CD8-positive, alpha-beta memory T cell (primary cell): ENCODE measurements around the gene ALPK3. TPM values are rescaled to one million over a fixed set of nuclear protein-coding genes. Genes with fewer than 3 reads are reported as not detected.

Experiments
- CTCF ChIA-PET: fragments of 350-600 bp; sonication (Branson Sonifier 250); formaldehyde crosslinking; loops from one replicate; lab custom pipeline; 2021; ENCODE audit warnings: antibody characterized with exemption; lab: Charles Lee
- POLR2A ChIA-PET: fragments of 350-600 bp; sonication (Branson Sonifier 250); formaldehyde crosslinking; loops from one replicate; lab custom pipeline; 2021; ENCODE audit warnings: antibody characterized with exemption; lab: Charles Lee
- DNase-seq, 5 donors: peaks; one replicate each; pipeline versions ENCODE4 v3.0.0 to v3.0.0-alpha.2; 2020 to 2022; ENCODE audit warnings: mixed read lengths in 1 of 5
- H3K27ac ChIP-seq: one replicate; pipeline ENCODE4 v1.7.0; 2013; ENCODE audit warnings: low read depth, mild to moderate bottlenecking, low read length, moderate library complexity
- H3K27me3 ChIP-seq: 2 replicates; pipeline ENCODE4 v1.7.0; 2013; ENCODE audit warnings: low read length, mild to moderate bottlenecking; ENCODE audit not compliant: insufficient read depth, poor library complexity, severe bottlenecking
- H3K36me3 ChIP-seq: 2 replicates; pipeline ENCODE4 v1.7.0; 2013; ENCODE audit warnings: mild to moderate bottlenecking, low read length, moderate library complexity; ENCODE audit not compliant: insufficient read depth
- H3K4me1 ChIP-seq: 2 replicates; pipeline ENCODE4 v1.7.0; 2013; ENCODE audit warnings: mild to moderate bottlenecking, low read length, moderate library complexity; ENCODE audit not compliant: insufficient read depth
- H3K4me3 ChIP-seq: 2 replicates; pipeline ENCODE4 v1.7.0; 2013; ENCODE audit warnings: mild to moderate bottlenecking, low read length
- H3K9me3 ChIP-seq: 2 replicates; pipeline ENCODE4 v1.7.0; 2013; ENCODE audit warnings: mild to moderate bottlenecking, low read length
- H3K27ac Mint-ChIP-seq, 8 donors: one replicate each; pipeline ENCODE4 v1.8.0; 2020 to 2021; ENCODE audit warnings: mixed read lengths in 8 of 8, mild to moderate bottlenecking in 6 of 8, inconsistent platforms in 3 of 8, moderate library complexity in 3 of 8
- H3K27me3 Mint-ChIP-seq, 2 donors: one replicate each; pipeline ENCODE4 v1.8.0; 2020 to 2021; ENCODE audit warnings: mixed read lengths in 2 of 2, mild to moderate bottlenecking in 1 of 2, moderate library complexity in 1 of 2
- H3K36me3 Mint-ChIP-seq, 3 donors: one replicate each; pipeline ENCODE4 v1.8.0; 2020 to 2021; ENCODE audit warnings: mixed read lengths in 3 of 3, inconsistent platforms in 1 of 3, mild to moderate bottlenecking in 1 of 3
- H3K4me1 Mint-ChIP-seq, 3 donors: one replicate each; pipeline ENCODE4 v1.8.0; 2020 to 2021; ENCODE audit warnings: mixed read lengths in 3 of 3, inconsistent platforms in 1 of 3, mild to moderate bottlenecking in 1 of 3
- H3K4me3 Mint-ChIP-seq, 7 donors: one replicate each; pipeline ENCODE4 v1.8.0; 2020 to 2021; ENCODE audit warnings: mixed read lengths in 7 of 7, mild to moderate bottlenecking in 6 of 7, moderate library complexity in 4 of 7, inconsistent platforms in 2 of 7
- H3K9me3 Mint-ChIP-seq, 5 donors: one replicate each; pipeline ENCODE4 v1.8.0; 2020 to 2022; ENCODE audit warnings: mixed read lengths in 5 of 5, mild to moderate bottlenecking in 3 of 5, moderate library complexity in 2 of 5, inconsistent platforms in 1 of 5
- polyA plus RNA-seq: library from polyadenylated mRNA; unstranded; fragments of 300-500 nt; fragmentation: Illumina TruSeq; gene quantifications from one replicate; pipeline ENCODE4 v1.2.3, GENCODE V29; 2021
- total RNA-seq, 2 experiments: library from RNA; stranded (reverse); gene quantifications; one replicate each; pipeline ENCODE4 v1.2.3, GENCODE V29; 2021

ALPK3 gene
- total and polyA plus RNA-seq, 3 experiments from 2014 or later, result 0.03 to 0.18 (median 0.07) TPM

DNA sequence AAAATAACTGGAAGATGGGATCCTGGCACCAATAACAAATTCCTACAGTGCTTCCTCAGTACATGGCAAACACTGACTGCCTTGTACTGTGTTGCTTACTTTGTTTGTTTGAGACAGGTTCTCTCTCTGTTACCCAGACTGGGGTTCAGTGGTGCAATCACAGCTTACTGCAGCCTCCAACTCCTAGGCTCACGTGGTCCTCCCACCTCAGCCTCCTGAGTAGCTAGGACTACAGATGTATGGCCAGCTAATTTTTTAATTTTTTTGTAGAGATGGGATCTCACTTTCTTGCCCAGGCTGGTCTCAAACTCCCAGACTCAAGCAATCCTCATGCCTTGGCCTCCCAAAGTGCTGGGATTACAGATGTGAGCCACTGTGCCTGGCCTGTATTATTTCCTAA, 3.7 kb upstream of the ALPK3 start:
- Mint-ChIP-seq H3K4me1 (peaks cover 5 to 10% (median 10%) of the 10 kb centered on the region in 3 donors), H3K27me3 (peaks cover 9 to 18% of the 10 kb centered on the region in 2 donors), H3K27ac (no peak overlapping the region), H3K36me3 (peaks cover 0 to 2% (median 0%) of the 10 kb centered on the region in 3 donors), H3K9me3 (no peaks in the 10 kb centered on the region), H3K4me3 (no peak overlapping the region)
- POLR2A ChIA-PET, result no interaction called here
- Histone ChIP-seq H3K36me3 (no peaks in the 10 kb centered on the region), H3K27ac (no peak overlapping the region), H3K4me3 (no peak overlapping the region), H3K9me3 (no peaks in the 10 kb centered on the region), H3K4me1 (peaks cover 7% of the 10 kb centered on the region), H3K27me3 (no peaks in the 10 kb centered on the region)
- CTCF ChIA-PET, result no interaction called here
- no peak for DNase-seq

DNA sequence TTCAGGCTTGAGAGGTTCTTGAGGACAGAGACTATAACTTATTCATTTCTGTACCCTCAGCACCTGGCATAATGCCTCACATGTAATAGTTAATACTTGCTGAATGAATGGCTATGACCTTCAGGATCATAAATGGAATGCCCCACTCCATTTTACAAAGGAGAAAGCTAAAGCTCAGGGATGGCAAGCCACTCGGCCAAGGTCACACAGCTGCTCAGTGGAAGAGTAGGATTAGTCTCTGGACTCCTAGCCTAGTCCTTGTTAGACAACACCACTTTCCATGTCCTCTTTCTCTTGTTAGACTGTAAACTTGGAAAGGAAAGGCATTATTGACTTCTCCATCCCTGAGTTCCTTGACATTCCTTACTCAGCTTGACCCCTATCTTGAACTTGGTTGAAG, 3.2 kb upstream of the ALPK3 start:
- Mint-ChIP-seq H3K4me3 (no peak overlapping the region), H3K27me3 (peaks cover 9 to 18% of the 10 kb centered on the region in 2 donors), H3K9me3 (no peaks in the 10 kb centered on the region), H3K36me3 (peaks cover 0 to 2% (median 0%) of the 10 kb centered on the region in 3 donors), H3K4me1 (peaks cover 5 to 11% (median 10%) of the 10 kb centered on the region in 3 donors), H3K27ac (peak overlapping the region in 1 of 8 donors; percentile 19)
- no peaks in the 10 kb centered on the region for H3K27me3 ChIP-seq
- H3K4me3 ChIP-seq, result no peak overlapping the region
- POLR2A ChIA-PET, result no interaction called here
- DNase-seq, result no peak
- H3K9me3 ChIP-seq, result no peaks in the 10 kb centered on the region
- peaks cover 8% of the 10 kb centered on the region for H3K4me1 ChIP-seq
- no peaks in the 10 kb centered on the region for H3K36me3 ChIP-seq
- CTCF ChIA-PET, result no interaction called here
- no peak overlapping the region for H3K27ac ChIP-seq

DNA sequence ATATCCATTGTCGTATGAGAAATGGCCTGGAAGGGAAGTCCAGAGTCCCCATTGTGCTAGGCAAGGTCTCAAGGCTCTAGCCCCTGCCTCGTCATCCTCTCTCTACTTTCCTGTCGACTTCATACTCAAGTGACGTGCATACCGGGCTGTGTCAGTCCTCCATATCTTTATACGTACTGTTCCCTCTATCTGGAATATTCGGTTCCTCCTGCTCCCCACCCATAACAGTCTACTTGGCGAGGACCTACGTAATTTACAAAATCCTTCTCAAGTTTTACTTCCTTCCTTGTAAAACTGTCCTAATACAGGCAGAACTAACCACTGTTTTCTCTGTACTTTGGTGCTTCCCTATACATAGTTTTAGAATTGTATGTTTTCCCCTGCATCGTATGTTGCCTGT, 2.2 kb upstream of the ALPK3 start:
- CTCF ChIA-PET, result no interaction called here
- Histone ChIP-seq H3K4me3 (no peak overlapping the region), H3K9me3 (no peaks in the 10 kb centered on the region), H3K4me1 (peaks cover 8% of the 10 kb centered on the region), H3K27me3 (no peaks in the 10 kb centered on the region), H3K36me3 (no peaks in the 10 kb centered on the region), H3K27ac (no peak overlapping the region)
- POLR2A ChIA-PET, result no interaction called here
- H3K36me3 Mint-ChIP-seq, result peaks cover 0 to 2% (median 0%) of the 10 kb centered on the region in 3 donors
- DNase-seq, result no peak
- no peak overlapping the region for H3K4me3 Mint-ChIP-seq
- H3K9me3 Mint-ChIP-seq, result no peaks in the 10 kb centered on the region
- H3K27ac Mint-ChIP-seq, result peak overlapping the region in 1 of 8 donors; percentile 39
- peaks cover 5 to 11% (median 10%) of the 10 kb centered on the region in 3 donors for H3K4me1 Mint-ChIP-seq
- peaks cover 9 to 18% of the 10 kb centered on the region in 2 donors for H3K27me3 Mint-ChIP-seq

DNA sequence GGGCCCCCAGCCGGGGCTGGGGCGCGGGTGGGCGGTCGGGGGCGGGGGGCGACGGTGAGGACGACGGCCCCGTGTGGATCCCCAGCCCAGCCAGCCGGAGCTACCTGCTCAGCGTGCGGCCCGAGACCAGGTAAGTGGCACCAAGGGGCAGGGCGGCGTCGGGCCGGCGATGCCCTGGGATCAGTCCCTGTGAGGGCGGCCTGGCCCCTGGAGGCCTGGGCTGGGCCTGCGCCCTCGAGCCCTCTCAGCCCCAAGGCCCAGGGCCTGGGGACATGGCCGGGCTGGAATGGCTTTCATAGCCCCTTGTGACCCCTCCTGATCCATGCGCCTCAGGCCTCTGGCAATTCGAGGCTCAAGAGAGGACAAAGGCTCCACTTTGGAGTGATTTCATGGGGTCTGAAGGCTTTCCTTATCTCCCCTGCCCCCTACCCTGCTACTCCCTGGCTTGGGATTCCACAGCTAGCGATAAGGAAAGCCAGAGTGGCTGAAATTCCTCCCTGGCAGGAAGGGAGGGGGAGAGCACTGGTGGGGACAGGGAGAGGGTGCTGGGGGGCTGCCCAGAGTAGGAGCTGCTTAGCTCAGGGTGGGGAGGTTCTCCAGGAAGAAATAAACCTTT, 418 bp downstream of the ALPK3 start:
- no peak overlapping the region for H3K4me3 ChIP-seq
- H3K4me1 Mint-ChIP-seq, result peaks cover 5 to 11% (median 10%) of the 10 kb centered on the region in 3 donors
- H3K4me1 ChIP-seq, result peaks cover 8% of the 10 kb centered on the region
- H3K9me3 Mint-ChIP-seq, result no peaks in the 10 kb centered on the region
- peaks cover 11 to 18% of the 10 kb centered on the region in 2 donors for H3K27me3 Mint-ChIP-seq
- POLR2A ChIA-PET, result no interaction called here
- no peaks in the 10 kb centered on the region for H3K36me3 Mint-ChIP-seq
- no peak overlapping the region for H3K27ac ChIP-seq
- CTCF ChIA-PET, result no interaction called here
- no peak for DNase-seq
- no peak overlapping the region for H3K27ac Mint-ChIP-seq
- H3K9me3 ChIP-seq, result no peaks in the 10 kb centered on the region
- no peaks in the 10 kb centered on the region for H3K27me3 ChIP-seq
- no peak overlapping the region for H3K4me3 Mint-ChIP-seq
- H3K36me3 ChIP-seq, result no peaks in the 10 kb centered on the region

DNA sequence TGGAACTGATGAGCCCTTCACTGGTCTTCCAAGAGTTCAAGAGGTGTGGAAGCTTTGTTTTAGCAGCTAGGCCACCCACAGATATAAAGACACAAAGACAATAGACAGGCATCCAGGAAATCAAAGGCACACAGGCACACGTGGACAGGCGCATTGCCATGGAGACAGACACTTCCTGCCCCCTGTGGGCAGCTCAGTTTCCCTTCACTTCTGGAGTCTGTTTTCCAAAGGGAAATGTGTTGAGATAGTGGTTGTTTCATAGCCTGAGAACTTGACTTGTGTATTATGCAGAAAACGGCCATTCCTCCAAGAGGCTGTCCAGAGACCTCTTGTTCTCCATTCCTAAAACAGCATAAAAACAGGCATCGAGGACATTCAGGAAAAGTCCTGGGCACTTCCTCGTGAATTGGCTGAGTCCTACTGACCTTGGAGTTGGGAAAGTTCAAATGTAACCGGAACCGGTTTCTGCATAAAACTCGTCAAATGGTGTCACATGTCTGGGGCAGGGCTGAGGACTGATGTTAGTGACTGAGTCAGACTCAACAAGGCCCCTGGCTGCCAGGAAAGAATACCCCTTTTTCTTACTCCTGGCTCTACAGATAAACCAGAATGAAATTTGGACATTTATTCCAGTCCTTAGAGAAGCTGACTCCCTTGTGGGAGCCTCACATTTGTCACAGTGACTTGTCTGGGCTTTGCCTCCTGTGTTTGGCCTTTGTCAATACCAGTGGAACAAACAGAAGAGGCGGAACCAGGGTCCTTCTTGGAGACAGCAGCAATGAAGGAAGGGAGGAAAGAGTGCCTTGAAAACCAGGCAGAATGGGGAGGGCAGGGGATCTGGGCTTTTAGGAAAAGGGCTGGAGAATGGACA, 1.3 kb downstream of the ALPK3 start:
- H3K27me3 Mint-ChIP-seq, result peaks cover 11 to 18% of the 10 kb centered on the region in 2 donors
- POLR2A ChIA-PET, result no interaction called here

DNA sequence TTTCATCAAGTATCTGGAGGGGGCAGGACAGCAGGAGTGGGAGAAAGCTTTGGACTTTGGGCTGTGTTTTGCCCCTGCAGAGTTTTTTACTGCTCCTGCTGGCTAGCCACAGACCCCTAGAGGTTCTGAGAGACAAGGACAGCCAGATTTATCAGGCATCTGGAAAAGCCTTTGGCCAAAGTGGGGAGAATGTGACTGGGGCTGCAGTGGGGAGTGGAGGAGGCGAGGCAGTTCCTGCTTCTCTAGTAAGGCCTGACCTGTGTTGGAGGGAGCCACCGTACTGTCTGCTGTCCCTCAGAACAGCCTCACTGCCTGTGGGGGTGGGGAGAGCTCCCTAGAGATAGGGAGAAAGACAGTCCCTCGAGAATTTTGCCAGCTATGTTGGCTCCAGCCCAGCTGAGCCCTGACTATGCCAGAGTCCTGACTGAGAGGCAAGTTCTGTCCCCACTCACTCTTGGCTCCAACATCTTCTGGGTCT, 2.2 kb downstream of the ALPK3 start:
- no peaks in the 10 kb centered on the region for H3K9me3 Mint-ChIP-seq
- Histone ChIP-seq H3K27me3 (no peaks in the 10 kb centered on the region), H3K27ac (peak overlapping the region; percentile 4), H3K36me3 (no peaks in the 10 kb centered on the region), H3K4me3 (no peak overlapping the region), H3K9me3 (no peaks in the 10 kb centered on the region), H3K4me1 (peaks cover 8% of the 10 kb centered on the region)
- H3K4me1 Mint-ChIP-seq, result peaks cover 5 to 11% (median 10%) of the 10 kb centered on the region in 3 donors
- H3K4me3 Mint-ChIP-seq, result no peak overlapping the region
- no peak for DNase-seq
- ChIA-PET POLR2A (no interaction called here), CTCF (no interaction called here)
- peaks cover 11 to 18% of the 10 kb centered on the region in 2 donors for H3K27me3 Mint-ChIP-seq
- H3K36me3 Mint-ChIP-seq, result no peaks in the 10 kb centered on the region
- H3K27ac Mint-ChIP-seq, result peak overlapping the region in 2 of 8 donors; percentile 13 to 76

More for the DNA sequence above, 1.3 kb downstream of the ALPK3 start:
- Mint-ChIP-seq H3K36me3 (no peaks in the 10 kb centered on the region), H3K4me1 (peaks cover 5 to 11% (median 10%) of the 10 kb centered on the region in 3 donors), H3K27ac (peak overlapping the region in 3 of 8 donors; percentile 29 to 70 (median 62)), H3K9me3 (no peaks in the 10 kb centered on the region), H3K4me3 (no peak overlapping the region)
- no peaks in the 10 kb centered on the region for H3K27me3 ChIP-seq
- peaks cover 8% of the 10 kb centered on the region for H3K4me1 ChIP-seq
- peak overlapping the region; percentile 4 for H3K27ac ChIP-seq
- CTCF ChIA-PET, result no interaction called here
- H3K36me3 ChIP-seq, result no peaks in the 10 kb centered on the region
- no peak overlapping the region for H3K4me3 ChIP-seq
- DNase-seq, result peak in 1 of 5 donors; percentile 11
- no peaks in the 10 kb centered on the region for H3K9me3 ChIP-seq

DNA sequence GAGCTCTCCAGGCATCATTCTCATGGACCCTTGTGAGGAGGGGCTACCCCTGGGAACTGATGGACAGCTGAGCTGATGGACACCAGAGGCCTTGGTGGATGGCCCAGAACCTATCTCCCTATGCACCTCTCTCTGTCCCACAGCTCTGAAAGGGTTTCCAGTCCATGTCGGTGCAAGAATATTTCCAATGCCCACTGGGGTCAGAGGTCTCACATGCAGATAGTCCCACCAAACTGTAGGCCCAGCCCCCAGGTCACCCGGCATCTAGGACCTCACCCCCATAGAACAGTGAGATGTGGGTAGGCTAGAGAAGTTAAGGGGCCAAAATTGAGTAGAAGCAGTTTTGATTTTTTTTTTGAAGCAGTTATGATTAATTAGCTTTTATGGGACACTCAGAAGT, 2.6 kb downstream of the ALPK3 start:
- H3K27ac Mint-ChIP-seq, result no peak overlapping the region
- no peak overlapping the region for H3K4me3 Mint-ChIP-seq
- no peaks in the 10 kb centered on the region for H3K9me3 Mint-ChIP-seq
- CTCF ChIA-PET, result no interaction called here
- H3K36me3 Mint-ChIP-seq, result no peaks in the 10 kb centered on the region
- no peak for DNase-seq
- Histone ChIP-seq H3K36me3 (no peaks in the 10 kb centered on the region), H3K9me3 (no peaks in the 10 kb centered on the region), H3K4me1 (peaks cover 8% of the 10 kb centered on the region), H3K4me3 (no peak overlapping the region), H3K27ac (no peak overlapping the region), H3K27me3 (no peaks in the 10 kb centered on the region)
- H3K4me1 Mint-ChIP-seq, result peaks cover 5 to 11% (median 10%) of the 10 kb centered on the region in 3 donors
- H3K27me3 Mint-ChIP-seq, result peaks cover 11 to 18% of the 10 kb centered on the region in 2 donors
- POLR2A ChIA-PET, result no interaction called here

DNA sequence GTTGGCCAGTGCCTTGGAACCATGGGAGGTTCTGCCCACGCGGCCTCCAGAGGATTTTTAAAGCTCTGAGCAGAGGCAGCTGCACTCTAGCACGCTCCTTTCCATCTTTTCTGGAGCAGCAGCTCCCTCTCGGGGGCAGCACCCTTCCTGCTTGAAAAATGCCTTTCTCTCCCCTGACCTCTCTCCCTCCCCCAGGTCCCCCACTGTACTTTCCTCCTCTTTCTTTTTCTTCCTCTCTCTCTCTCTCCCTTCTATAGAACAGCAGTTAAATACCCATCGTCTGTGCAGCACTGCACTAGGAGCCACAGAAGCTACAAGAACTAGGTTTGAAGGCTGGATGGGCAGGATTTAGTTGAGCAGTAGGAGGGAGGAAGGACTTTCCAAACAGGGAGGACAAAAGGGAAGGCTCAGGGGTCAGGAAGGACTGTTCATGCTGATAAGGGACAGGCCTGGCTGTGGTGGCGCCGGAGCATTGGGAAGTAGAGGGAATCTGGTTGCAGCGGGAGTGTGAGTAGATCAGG, 4.4 kb downstream of the ALPK3 start:
- ChIA-PET CTCF (interaction anchor here (0.9 to 1.4 kb wide), 2 partner anchors 10 to 233 kb away, joined by 3 read pairs; no protein-coding TSS in a partner anchor), POLR2A (no interaction called here)
- H3K36me3 ChIP-seq, result no peaks in the 10 kb centered on the region
- Mint-ChIP-seq H3K27ac (no peak overlapping the region), H3K4me1 (peaks cover 3 to 9% (median 8%) of the 10 kb centered on the region in 3 donors), H3K36me3 (no peaks in the 10 kb centered on the region), H3K27me3 (peaks cover 4 to 7% of the 10 kb centered on the region in 2 donors), H3K9me3 (no peaks in the 10 kb centered on the region), H3K4me3 (no peak overlapping the region)
- H3K9me3 ChIP-seq, result no peaks in the 10 kb centered on the region
- peaks cover 8% of the 10 kb centered on the region for H3K4me1 ChIP-seq
- H3K27ac ChIP-seq, result no peak overlapping the region
- no peak overlapping the region for H3K4me3 ChIP-seq
- no peaks in the 10 kb centered on the region for H3K27me3 ChIP-seq
- DNase-seq, result no peak
